ENCODE measurements around the gene GPR160.

GRCh38 chr3:170108955-170109354 lies 71.2 kb downstream of the GPR160 start:
- TF ChIP-seq CTCF (IDR thresholded peaks at IDR 0.05) (no peak), POLR2AphosphoS5 (IDR thresholded peaks at IDR 0.05) (no peak)

All from stomach (tissue), 4 donors.